Neural cell (in vitro differentiated cells): ENCODE results near the gene ATF7IP. TPM values are rescaled to one million over a fixed set of nuclear protein-coding genes. Genes with fewer than 3 reads are reported as not detected.

Experiments used
- H2AFZ ChIP-seq: fragments of 200-600, 300-800 bp; sonication (generic), shearing (Covaris generic); 2 replicates; pipeline ENCODE4 v1.6.0; 2014; ENCODE audit warnings: low read depth, mild to moderate bottlenecking, antibody characterized with exemption, low read length, moderate library complexity
- H3F3A ChIP-seq: fragments of 200-600 bp; shearing (Covaris generic); 2 replicates; pipeline ENCODE4 v1.6.1; 2016; ENCODE audit warnings: mild to moderate bottlenecking, moderate library complexity, mixed read lengths, antibody characterized with exemption, low read length; ENCODE audit not compliant: insufficient read depth, poor library complexity, severe bottlenecking
- H3K27ac ChIP-seq: fragments of 200-600, 300-800 bp; sonication (generic), shearing (Covaris generic); 2 replicates; pipeline ENCODE4 v1.5.1; 2014; ENCODE audit warnings: mild to moderate bottlenecking, low read length, moderate library complexity
- H3K27me3 ChIP-seq: fragments of 300-800, 200-600 bp; sonication (generic), shearing (Covaris generic); 2 replicates; pipeline ENCODE4 v1.6.0; 2014; ENCODE audit warnings: mild to moderate bottlenecking, low read depth, low read length, moderate library complexity; ENCODE audit not compliant: insufficient read depth
- H3K36me3 ChIP-seq: fragments of 300-800, 200-600 bp; sonication (generic), shearing (Covaris generic); 2 replicates; pipeline ENCODE4 v1.5.1; 2014; ENCODE audit warnings: mild to moderate bottlenecking, antibody characterized with exemption, low read length, moderate library complexity; ENCODE audit not compliant: insufficient read depth
- H3K4me2 ChIP-seq: fragments of 300-800, 200-600 bp; sonication (generic), shearing (Covaris generic); 2 replicates; pipeline ENCODE4 v1.6.0; 2014; ENCODE audit warnings: mild to moderate bottlenecking, low read length
- H3K4me3 ChIP-seq: fragments of 300-800, 200-600 bp; sonication (generic), shearing (Covaris generic); 2 replicates; pipeline ENCODE4 v1.5.1; 2014; ENCODE audit warnings: mild to moderate bottlenecking, low read length, moderate library complexity
- H3K79me2 ChIP-seq: fragments of 200-600 bp; shearing (Covaris generic); replicated peaks from 2 replicates; pipeline ENCODE4 v1.6.0; 2014; ENCODE audit warnings: mild to moderate bottlenecking, low read length, moderate library complexity; ENCODE audit not compliant: insufficient read depth
- H3K9ac ChIP-seq: fragments of 300-800, 200-600 bp; sonication (generic), shearing (Covaris generic); 2 replicates; pipeline ENCODE4 v1.6.1; 2016; ENCODE audit warnings: mild to moderate bottlenecking, low read length, mixed read lengths
- H3K9me2 ChIP-seq: fragments of 200-600 bp; shearing (Covaris generic); 2 replicates; pipeline ENCODE4 v1.6.1; 2016; ENCODE audit warnings: mild to moderate bottlenecking, low read length, mixed read lengths; ENCODE audit not compliant: insufficient read depth
- H3K9me3 ChIP-seq: fragments of 200-600, 300-800 bp; sonication (generic), shearing (Covaris generic); 2 replicates; pipeline ENCODE4 v1.6.1; 2016; ENCODE audit warnings: mild to moderate bottlenecking, mixed run types, low read length, moderate library complexity, mixed read lengths
- H4K20me1 ChIP-seq: fragments of 200-600 bp; shearing (Covaris generic); 2 replicates; pipeline ENCODE4 v1.6.1; 2016; ENCODE audit warnings: mild to moderate bottlenecking, mixed run types; ENCODE audit not compliant: insufficient read depth
- CTCF ChIP-seq: fragments of 450-650 bp; IDR thresholded peaks from 2 replicates; pipeline ENCODE4 v1.5.1; 2014; ENCODE audit warnings: antibody characterized with exemption, mild to moderate bottlenecking, moderate library complexity; ENCODE audit not compliant: poor library complexity, severe bottlenecking
- EP300 ChIP-seq: fragments of 450-650 bp; conservative IDR thresholded peaks from 2 replicates; pipeline ENCODE4 v1.6.1; 2014; ENCODE audit warnings: antibody characterized with exemption, mild to moderate bottlenecking, moderate library complexity; ENCODE audit not compliant: poor library complexity, severe bottlenecking
- EZH2 ChIP-seq: fragments of 200-600, 300-800 bp; shearing (Covaris generic), sonication (generic); IDR thresholded peaks from 2 replicates; pipeline ENCODE4 v1.6.1; 2014; ENCODE audit warnings: antibody characterized with exemption, low read length, borderline replicate concordance, mild to moderate bottlenecking; ENCODE audit not compliant: insufficient read depth, poor library complexity, severe bottlenecking
- MXI1 ChIP-seq: fragments of 450-650 bp; conservative IDR thresholded peaks from 2 replicates; pipeline ENCODE4 v1.6.1; 2014; ENCODE audit warnings: antibody characterized with exemption, mild to moderate bottlenecking; ENCODE audit not compliant: poor library complexity, severe bottlenecking
- POLR2AphosphoS5 ChIP-seq: IDR thresholded peaks from 2 replicates; pipeline ENCODE4 v1.6.1; 2012
- RAD21 ChIP-seq: fragments of 450-650 bp; conservative IDR thresholded peaks from 2 replicates; pipeline ENCODE4 v1.6.1; 2014; ENCODE audit warnings: antibody characterized with exemption, mild to moderate bottlenecking, moderate library complexity
- REST ChIP-seq: IDR thresholded peaks from 2 replicates; pipeline ENCODE4 v1.6.1; 2012; ENCODE audit warnings: borderline replicate concordance
- SMC3 ChIP-seq: fragments of 450-650 bp; conservative IDR thresholded peaks from 2 replicates; pipeline ENCODE4 v1.6.1; 2014; ENCODE audit warnings: antibody characterized with exemption, mild to moderate bottlenecking, moderate library complexity; ENCODE audit not compliant: poor library complexity
- TAF1 ChIP-seq: IDR thresholded peaks from 2 replicates; pipeline ENCODE4 v1.6.1; 2012; ENCODE audit warnings: low read depth
- polyA plus RNA-seq: library from polyadenylated mRNA; depleted of rRNA; stranded (reverse); fragments of >200 nt; gene quantifications from 2 replicates; pipeline ENCODE4 v1.2.3, GENCODE V29; 2014

Gene ATF7IP
- polyA plus RNA-seq, 1 donor from 2014 or later, result 34.8 TPM

- Histone ChIP-seq H3K27ac (no peak overlapping the region), H3K36me3 (no peaks in the 10 kb centered on the region), H3F3A (no peaks in the 10 kb centered on the region), H4K20me1 (no peaks in the 10 kb centered on the region), H3K9me2 (no peaks in the 10 kb centered on the region), H3K9me3 (no peaks in the 10 kb centered on the region), H3K9ac (no peak overlapping the region), H3K27me3 (no peaks in the 10 kb centered on the region), H2AFZ (no peak overlapping the region), H3K4me2 (no peak overlapping the region), H3K4me3 (no peak overlapping the region), H3K79me2 (no peaks in the 10 kb centered on the region)
- TF ChIP-seq SMC3, result no peak
- no peak for TF ChIP-seq TAF1
- no peak for TF ChIP-seq MXI1
- TF ChIP-seq REST, result no peak
- TF ChIP-seq POLR2AphosphoS5, result no peak
- TF ChIP-seq RAD21, result no peak
- TF ChIP-seq EP300, result no peak
- TF ChIP-seq EZH2, result no peak
- no peak for TF ChIP-seq CTCF
These were observed 183.1 kb downstream of the ATF7IP start for GRCh38 chr12:14548609-14549008.

Other genes with a start within 250 kb of the ATF7IP start
- gene PLBD1, start 202.2 kb downstream of the ATF7IP start, polyA plus RNA-seq, result not detected in 2 replicates